HCT116 (cell line): ENCODE results near the gene IRGC. TPM values are rescaled to one million over a fixed set of nuclear protein-coding genes. Genes with fewer than 3 reads are reported as not detected.
"Not testable (repeated sequence)": the region's sequence is repeated elsewhere in the genome, so short reads cannot be mapped to it uniquely, and the experiment has no call there.

Experiments used
- ATAC-seq: fragments of 200-7000 bp; cut with Tn5 transposase; 2 replicates; pipeline ENCODE4 v1.9.1; 2020; ENCODE audit warnings: mild to moderate bottlenecking, moderate library complexity
- BruUV-seq: library from RNA; stranded (reverse); fragments of 400-500 nt; replicated peaks from 2 replicates; lab custom pipeline; 2021; lab: Mats Ljungman, UMichigan
- CTCF ChIA-PET: fragments of 300-600 bp; sonication (Branson Sonifier 250); formaldehyde crosslinking; loops from one replicate; lab custom pipeline; 2021; ENCODE audit warnings: antibody characterized with exemption; lab: Charles Lee
- POLR2A ChIA-PET: fragments of 300-600, 350-600 bp; sonication (Branson Sonifier 250); formaldehyde crosslinking; loops from one replicate; lab custom pipeline; 2021; ENCODE audit warnings: antibody characterized with exemption; lab: Charles Lee
- RAD21 ChIA-PET, 2 experiments: fragments of 300-600 bp; sonication (Branson Sonifier 250); formaldehyde crosslinking; loops; one replicate each; lab custom pipeline; 2023; ENCODE audit warnings: low total read pairs in 2 of 2; ENCODE audit not compliant: uncharacterized antibody in 2 of 2, unreplicated experiment in 2 of 2, low non-redundant PET in 1 of 2; lab: Charles Lee
- DNase-seq: peaks from one replicate; pipeline ENCODE4 v3.0.0-alpha.2; 2010; ENCODE audit warnings: low read depth, low spot score
- H2AFZ ChIP-seq: fragments of 200-600 bp; shearing (Covaris generic), sonication (generic); 2 replicates; pipeline ENCODE4 v1.6.1; 2017; ENCODE audit warnings: low read depth, mixed run types, mixed read lengths, antibody characterized with exemption, low read length; ENCODE audit not compliant: poor library complexity, severe bottlenecking
- H3K27ac ChIP-seq: 2 replicates; pipeline ENCODE4 v1.5.1; 2012; ENCODE audit warnings: low read depth, low read length
- H3K27me3 ChIP-seq: fragments of 200-600 bp; sonication (generic); 2 replicates; pipeline ENCODE4 v1.6.1; 2016; ENCODE audit warnings: mixed run types, low read length, mixed read lengths; ENCODE audit not compliant: insufficient read depth
- H3K36me3 ChIP-seq, 2 experiments: fragments of 200-500 bp in 1 of 2; fragments of 200-600 bp in 1 of 2; sonication (Bioruptor generic) in 1 of 2; sonication (generic) in 1 of 2; 2 replicates each; pipeline versions ENCODE4 v1.5.1 to v1.6.1; 2014 to 2016; ENCODE audit warnings: low read length in 2 of 2, inconsistent platforms in 1 of 2, mixed read lengths in 1 of 2, mixed run types in 1 of 2; ENCODE audit not compliant: insufficient read depth in 2 of 2, control insufficient read depth in 1 of 2
- H3K4me1 ChIP-seq, 2 experiments: fragments of 200-600 bp in 1 of 2; sonication (generic) in 1 of 2; 2 replicates each; pipeline versions ENCODE4 v1.5.1 to v1.6.1; 2012 to 2017; ENCODE audit warnings: low read length in 2 of 2, inconsistent platforms in 1 of 2, mild to moderate bottlenecking in 1 of 2, mixed read lengths in 1 of 2, mixed run types in 1 of 2, moderate library complexity in 1 of 2; ENCODE audit not compliant: insufficient read depth in 2 of 2, control insufficient read depth in 1 of 2
- H3K4me2 ChIP-seq: fragments of 200-600 bp; sonication (generic); 2 replicates; pipeline ENCODE4 v1.6.1; 2017; ENCODE audit warnings: mixed run types, low read length, mixed read lengths
- H3K4me3 ChIP-seq, 2 experiments: fragments of 200-600 bp in 1 of 2; sonication (generic) in 1 of 2; replicated peaks in 1 of 2; 2 replicates each; pipeline ENCODE4 v1.5.1; 2011 to 2016; ENCODE audit warnings: low read length in 2 of 2, control low read depth in 1 of 2, low read depth in 1 of 2, mild to moderate bottlenecking in 1 of 2, mixed read lengths in 1 of 2, mixed run types in 1 of 2
- H3K79me2 ChIP-seq: fragments of 200-600 bp; sonication (generic); 2 replicates; pipeline ENCODE4 v1.6.1; 2017; ENCODE audit warnings: mild to moderate bottlenecking, mixed run types, low read length, moderate library complexity, mixed read lengths; ENCODE audit not compliant: insufficient read depth
- H3K9ac ChIP-seq: fragments of 200-600 bp; sonication (generic); 2 replicates; pipeline ENCODE4 v1.6.1; 2016; ENCODE audit warnings: low read length, mixed read lengths
- H3K9me2 ChIP-seq: fragments of 200-600 bp; sonication (generic), shearing (Covaris generic); 2 replicates; pipeline ENCODE4 v1.6.1; 2017; ENCODE audit warnings: mixed run types, mild to moderate bottlenecking, moderate library complexity; ENCODE audit not compliant: insufficient read depth
- H3K9me3 ChIP-seq, 2 experiments: fragments of 200-500 bp in 1 of 2; fragments of 200-600 bp in 1 of 2; sonication (Bioruptor generic) in 1 of 2; sonication (generic) in 1 of 2; 2 replicates each; pipeline ENCODE4 v1.6.1; 2014 to 2017; ENCODE audit warnings: low read length in 2 of 2, mixed read lengths in 2 of 2, inconsistent platforms in 1 of 2, low read depth in 1 of 2, mild to moderate bottlenecking in 1 of 2, mixed run types in 1 of 2, moderate library complexity in 1 of 2; ENCODE audit not compliant: control insufficient read depth in 1 of 2, insufficient read depth in 1 of 2
- H4K20me1 ChIP-seq: fragments of 200-600 bp; sonication (generic), shearing (Covaris generic); 2 replicates; pipeline ENCODE4 v1.6.1; 2017; ENCODE audit warnings: mixed run types, mild to moderate bottlenecking, moderate library complexity; ENCODE audit not compliant: insufficient read depth
- POLR2A ChIP-seq: IDR thresholded peaks from 2 replicates; pipeline ENCODE4 v1.7.0; 2011; ENCODE audit warnings: borderline replicate concordance; ENCODE audit not compliant: insufficient read depth, insufficient read length; ENCODE audit errors: extremely low read depth
- POLR2AphosphoS5 ChIP-seq: IDR thresholded peaks from 2 replicates; pipeline ENCODE4 v1.6.1; 2011; ENCODE audit warnings: mild to moderate bottlenecking, low read depth, low read length, moderate library complexity
- SIN3A ChIP-seq: IDR thresholded peaks from 2 replicates; pipeline ENCODE4 v1.6.1; 2012; ENCODE audit warnings: low read depth
- intact Hi-C: fragments of 100-400 bp; cut with micrococcal nuclease; formaldehyde crosslinking; loops from 2 replicates; pipeline ENCODE4 v1.10.0; 2022
- total RNA-seq: library from RNA; stranded (reverse); gene quantifications from one replicate; pipeline ENCODE4 v1.2.1, GENCODE V29; 2021; ENCODE audit not compliant: unreplicated experiment
- TF ChIP-seq, protein P1 (sequence below): IDR thresholded peaks from 2 replicates; pipeline ENCODE4 v1.6.1; 2012
- TF ChIP-seq, protein P2 (sequence below): IDR thresholded peaks from 2 replicates; pipeline ENCODE4 v1.6.1; 2012; ENCODE audit warnings: low read depth

The IRGC gene
- total RNA-seq, 1 experiment from 2014 or later, result not detected

DNA sequence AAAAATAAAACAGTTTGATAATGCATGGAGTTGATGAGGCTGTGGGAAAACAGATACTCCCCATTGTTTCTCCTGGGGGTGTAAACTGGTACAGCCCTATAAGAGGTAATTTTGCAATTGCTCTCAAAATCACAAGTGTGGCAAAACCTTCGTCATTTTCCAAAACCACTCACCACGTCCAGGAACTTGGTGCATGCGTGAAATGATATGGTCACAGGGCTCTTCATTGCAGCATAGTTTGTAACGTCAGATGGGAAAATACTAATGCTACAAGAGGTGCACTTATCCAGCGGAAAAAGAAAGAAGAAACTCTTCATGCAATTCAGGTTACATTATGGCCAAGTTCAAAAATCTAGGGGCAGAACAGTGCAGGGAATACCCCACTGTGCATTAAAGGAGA is 34.1 kb upstream of the IRGC start:
- Histone ChIP-seq H2AFZ (no peak overlapping the region), H3K27ac (no peak overlapping the region), H3K4me2 (no peak overlapping the region), H3K4me3 (no peak overlapping the region), H4K20me1 (no peaks in the 10 kb centered on the region), H3K36me3 (no peaks in the 10 kb centered on the region), H3K9me3 (no peaks in the 10 kb centered on the region), H3K79me2 (no peaks in the 10 kb centered on the region), H3K9me2 (no peaks in the 10 kb centered on the region), H3K27me3 (no peaks in the 10 kb centered on the region), H3K9ac (no peak overlapping the region), H3K4me1 (peaks cover 7 to 21% of the 10 kb centered on the region in 2 experiments)
- TF ChIP-seq POLR2AphosphoS5 (no peak), SIN3A (no peak), POLR2A (no peak)
- TF ChIP-seq, protein P1, sequence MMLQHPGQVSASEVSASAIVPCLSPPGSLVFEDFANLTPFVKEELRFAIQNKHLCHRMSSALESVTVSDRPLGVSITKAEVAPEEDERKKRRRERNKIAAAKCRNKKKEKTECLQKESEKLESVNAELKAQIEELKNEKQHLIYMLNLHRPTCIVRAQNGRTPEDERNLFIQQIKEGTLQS, result no peak
- TF ChIP-seq, protein P2, sequence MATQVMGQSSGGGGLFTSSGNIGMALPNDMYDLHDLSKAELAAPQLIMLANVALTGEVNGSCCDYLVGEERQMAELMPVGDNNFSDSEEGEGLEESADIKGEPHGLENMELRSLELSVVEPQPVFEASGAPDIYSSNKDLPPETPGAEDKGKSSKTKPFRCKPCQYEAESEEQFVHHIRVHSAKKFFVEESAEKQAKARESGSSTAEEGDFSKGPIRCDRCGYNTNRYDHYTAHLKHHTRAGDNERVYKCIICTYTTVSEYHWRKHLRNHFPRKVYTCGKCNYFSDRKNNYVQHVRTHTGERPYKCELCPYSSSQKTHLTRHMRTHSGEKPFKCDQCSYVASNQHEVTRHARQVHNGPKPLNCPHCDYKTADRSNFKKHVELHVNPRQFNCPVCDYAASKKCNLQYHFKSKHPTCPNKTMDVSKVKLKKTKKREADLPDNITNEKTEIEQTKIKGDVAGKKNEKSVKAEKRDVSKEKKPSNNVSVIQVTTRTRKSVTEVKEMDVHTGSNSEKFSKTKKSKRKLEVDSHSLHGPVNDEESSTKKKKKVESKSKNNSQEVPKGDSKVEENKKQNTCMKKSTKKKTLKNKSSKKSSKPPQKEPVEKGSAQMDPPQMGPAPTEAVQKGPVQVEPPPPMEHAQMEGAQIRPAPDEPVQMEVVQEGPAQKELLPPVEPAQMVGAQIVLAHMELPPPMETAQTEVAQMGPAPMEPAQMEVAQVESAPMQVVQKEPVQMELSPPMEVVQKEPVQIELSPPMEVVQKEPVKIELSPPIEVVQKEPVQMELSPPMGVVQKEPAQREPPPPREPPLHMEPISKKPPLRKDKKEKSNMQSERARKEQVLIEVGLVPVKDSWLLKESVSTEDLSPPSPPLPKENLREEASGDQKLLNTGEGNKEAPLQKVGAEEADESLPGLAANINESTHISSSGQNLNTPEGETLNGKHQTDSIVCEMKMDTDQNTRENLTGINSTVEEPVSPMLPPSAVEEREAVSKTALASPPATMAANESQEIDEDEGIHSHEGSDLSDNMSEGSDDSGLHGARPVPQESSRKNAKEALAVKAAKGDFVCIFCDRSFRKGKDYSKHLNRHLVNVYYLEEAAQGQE, result no peak
- no peak for DNase-seq
- ChIA-PET CTCF (no interaction called here), POLR2A (no interaction called here), RAD21 (no interaction called here)
- no TSS peak for BruUV-seq
- intact Hi-C loops, result no loop called here
- ATAC-seq, result no peak

DNA sequence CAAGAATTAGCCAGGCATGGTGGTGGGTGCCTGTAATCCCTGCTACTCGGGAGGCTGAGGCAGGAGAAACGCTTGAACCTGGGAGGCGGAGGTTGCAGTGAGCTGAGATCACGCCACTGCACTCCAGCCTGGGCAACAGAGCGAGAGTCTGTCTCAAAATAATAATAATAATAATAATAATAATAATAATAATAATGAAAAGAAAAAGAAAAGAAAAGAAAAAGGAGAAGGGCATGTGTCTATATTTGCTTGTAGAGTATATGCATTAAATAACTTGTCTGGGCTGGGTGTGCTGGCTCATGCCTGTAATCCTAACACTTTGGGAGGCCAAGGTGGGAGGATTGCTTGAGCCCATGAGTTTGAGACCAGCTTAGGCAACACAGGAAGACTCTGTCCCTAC is 33.6 kb upstream of the IRGC start:
- H3K27ac ChIP-seq, H3K27me3 ChIP-seq, RAD21 ChIA-PET, H3K9me3 ChIP-seq, H3K36me3 ChIP-seq, H3K9me2 ChIP-seq, BruUV-seq, H3K4me2 ChIP-seq, H3K4me3 ChIP-seq, CTCF ChIA-PET, DNase-seq, ATAC-seq, H3K9ac ChIP-seq, H2AFZ ChIP-seq, H3K79me2 ChIP-seq, intact Hi-C loops, H4K20me1 ChIP-seq: not testable (repeated sequence)
- peaks cover 10 to 21% of the 10 kb centered on the region in 2 experiments for H3K4me1 ChIP-seq
- POLR2A ChIA-PET, result interaction anchor here (0.7 kb wide), 1 partner anchor 14 kb away, joined by 3 read pairs; no protein-coding TSS in a partner anchor
